Ovary (tissue), 9 donors: ENCODE measurements around the gene PPP6R1. TPM values are rescaled to one million over a fixed set of nuclear protein-coding genes. Genes with fewer than 3 reads are reported as not detected.

Source experiments
- DNase-seq, 5 donors: peaks; one replicate each; pipeline ENCODE4 v3.0.0-alpha.2; 2019 to 2020
- H3K27ac ChIP-seq, 2 donors: fragments of 200-600 bp; one replicate each; pipeline versions ENCODE4 v1.5.1 to v1.8.0; 2019 to 2022
- H3K27me3 ChIP-seq: fragments of 200-600 bp; one replicate; pipeline ENCODE4 v1.8.0; 2022
- H3K36me3 ChIP-seq: fragments of 200-600 bp; sonication (generic); one replicate; pipeline ENCODE4 v1.5.1; 2019
- H3K4me1 ChIP-seq: one replicate; pipeline ENCODE4 v1.8.1; 2013; ENCODE audit warnings: mild to moderate bottlenecking, moderate library complexity; ENCODE audit not compliant: insufficient read depth
- H3K4me3 ChIP-seq: fragments of 200-600 bp; sonication (generic); one replicate; pipeline ENCODE4 v1.5.1; 2017
- H3K9me3 ChIP-seq, 2 donors: fragments of 200-600 bp in 1 of 2; sonication (generic) in 1 of 2; one replicate each; pipeline versions ENCODE4 v1.5.1 to v1.8.1; 2013 to 2019; ENCODE audit warnings: mild to moderate bottlenecking in 1 of 2, moderate library complexity in 1 of 2
- EP300 ChIP-seq: sonication (generic); formaldehyde crosslinking; IDR thresholded peaks from one replicate; pipeline ENCODE4 v1.6.1; 2017; ENCODE audit warnings: antibody characterized with exemption
- POLR2A ChIP-seq: fragments of 450-650 bp; IDR thresholded peaks from one replicate; pipeline ENCODE4 v1.6.1; 2017; ENCODE audit warnings: antibody characterized with exemption, mild to moderate bottlenecking, moderate library complexity
- WGBS, 3 donors: extraction: QIAGEN DNeasy Blood & Tissue Kit in 1 of 3; methylation state at CpG; one replicate each; pipeline versions ENCODE4 v1.1.5 to v1.1.7; 2013 to 2017; 5-methylcytosine and 5-hydroxymethylcytosine counted together
- intact Hi-C, 4 donors: fragments of 100-400 bp; cut with DNase I; formaldehyde crosslinking; loops; one replicate each; pipeline versions ENCODE4 v1.11.0 to v1.15.1; 2022 to 2023
- polyA plus RNA-seq, 2 donors: library from polyadenylated mRNA; stranded (reverse); fragments of 200-250 nt in 1 of 2; fragments of 350-450 nt in 1 of 2; fragmentation: Illumina TruSeq in 1 of 2; extraction: RNeasy Lipid Tissue Mini Kit (QIAGEN cat#74804) in 1 of 2; gene quantifications; one replicate each; pipeline ENCODE4 v1.2.3, GENCODE V29; 2013 to 2014
- total RNA-seq, 7 donors: library from RNA; depleted of rRNA in 2 of 7; stranded (reverse); fragments of >200 nt in 2 of 7; fragmentation: NEBNext Ultra II Directional in 3 of 7; extraction: Animal tissue kit (Norgen Biotek cat#: 25700) in 3 of 7; gene quantifications; one replicate each; pipeline versions ENCODE4 v1.1.0 to v1.2.4, GENCODE V29; 2016 to 2023
- TF ChIP-seq, protein P1 (sequence below), 3 donors: fragments of 450-650 bp in 2 of 3; fragments of 200-600 bp in 1 of 3; IDR thresholded peaks; one replicate each; pipeline versions ENCODE4 v1.5.1 to v1.8.0; 2016 to 2022; ENCODE audit warnings: antibody characterized with exemption in 3 of 3, mild to moderate bottlenecking in 1 of 3
- donor health status: DM: no; HTN: no; CAD: no; lungs with moderate emphysema.
- donor health status: DM: no; HTN: no; CAD: no.
- donor health status: Bipolar disorder and iron deficiency.
- donor health status: DM: yes; HTN: yes; CAD: no.
- donor health status: DM: no; HTN: no; CAD: no.
- donor health status: DM: yes; HTN: yes; CAD: no.

Gene PPP6R1
- total and polyA plus RNA-seq, 9 donors: 14.1 to 52.2 (median 42.9) TPM

DNA sequence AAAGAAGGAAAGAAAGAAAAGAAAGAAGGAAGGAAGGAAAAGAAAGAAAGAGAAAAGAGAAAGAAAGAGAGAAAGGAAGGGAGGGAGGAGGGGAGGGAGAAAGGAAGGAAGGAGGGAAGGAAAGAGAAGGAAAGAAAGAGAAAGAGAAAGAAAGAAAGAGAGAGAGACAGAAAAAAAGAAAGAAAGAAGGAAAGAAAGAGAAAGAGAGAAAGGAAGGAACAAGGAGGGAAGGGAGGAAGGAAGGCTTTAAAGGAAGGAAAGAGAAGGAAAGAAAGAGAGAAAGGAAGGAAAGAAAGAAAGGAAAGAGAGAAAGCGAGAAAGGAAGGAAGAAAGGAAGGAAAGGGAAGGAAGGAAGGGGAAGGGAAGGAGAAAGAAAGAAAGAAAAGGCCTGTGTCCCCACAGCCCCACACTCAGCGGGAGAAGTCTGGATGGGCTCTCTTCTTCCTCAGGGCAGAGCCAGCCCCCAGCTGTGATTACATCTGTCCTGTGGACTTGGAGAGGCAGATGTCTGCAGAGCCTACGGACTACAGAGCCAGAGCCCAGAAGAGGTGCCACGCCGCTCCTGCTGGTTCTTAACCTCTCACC, 59.1 kb downstream of the PPP6R1 start:
- TF ChIP-seq EP300 (no peak), POLR2A (no peak)
- TF ChIP-seq, protein P1, sequence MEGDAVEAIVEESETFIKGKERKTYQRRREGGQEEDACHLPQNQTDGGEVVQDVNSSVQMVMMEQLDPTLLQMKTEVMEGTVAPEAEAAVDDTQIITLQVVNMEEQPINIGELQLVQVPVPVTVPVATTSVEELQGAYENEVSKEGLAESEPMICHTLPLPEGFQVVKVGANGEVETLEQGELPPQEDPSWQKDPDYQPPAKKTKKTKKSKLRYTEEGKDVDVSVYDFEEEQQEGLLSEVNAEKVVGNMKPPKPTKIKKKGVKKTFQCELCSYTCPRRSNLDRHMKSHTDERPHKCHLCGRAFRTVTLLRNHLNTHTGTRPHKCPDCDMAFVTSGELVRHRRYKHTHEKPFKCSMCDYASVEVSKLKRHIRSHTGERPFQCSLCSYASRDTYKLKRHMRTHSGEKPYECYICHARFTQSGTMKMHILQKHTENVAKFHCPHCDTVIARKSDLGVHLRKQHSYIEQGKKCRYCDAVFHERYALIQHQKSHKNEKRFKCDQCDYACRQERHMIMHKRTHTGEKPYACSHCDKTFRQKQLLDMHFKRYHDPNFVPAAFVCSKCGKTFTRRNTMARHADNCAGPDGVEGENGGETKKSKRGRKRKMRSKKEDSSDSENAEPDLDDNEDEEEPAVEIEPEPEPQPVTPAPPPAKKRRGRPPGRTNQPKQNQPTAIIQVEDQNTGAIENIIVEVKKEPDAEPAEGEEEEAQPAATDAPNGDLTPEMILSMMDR (IDR thresholded peaks at IDR 0.05): no peak
- Histone ChIP-seq H3K27me3 (no peaks in the 10 kb centered on the region), H3K36me3 (no peaks in the 10 kb centered on the region), H3K4me3 (no peak overlapping the region), H3K27ac (no peak overlapping the region), H3K9me3 (no peaks in the 10 kb centered on the region), H3K4me1 (no peaks in the 10 kb centered on the region)
- 61 to 73% (median 62%) methylated on average over 5 of the region's 5 CpGs for WGBS, 3 donors
- intact Hi-C loops: no loop called here
- DNase-seq: no peak

DNA sequence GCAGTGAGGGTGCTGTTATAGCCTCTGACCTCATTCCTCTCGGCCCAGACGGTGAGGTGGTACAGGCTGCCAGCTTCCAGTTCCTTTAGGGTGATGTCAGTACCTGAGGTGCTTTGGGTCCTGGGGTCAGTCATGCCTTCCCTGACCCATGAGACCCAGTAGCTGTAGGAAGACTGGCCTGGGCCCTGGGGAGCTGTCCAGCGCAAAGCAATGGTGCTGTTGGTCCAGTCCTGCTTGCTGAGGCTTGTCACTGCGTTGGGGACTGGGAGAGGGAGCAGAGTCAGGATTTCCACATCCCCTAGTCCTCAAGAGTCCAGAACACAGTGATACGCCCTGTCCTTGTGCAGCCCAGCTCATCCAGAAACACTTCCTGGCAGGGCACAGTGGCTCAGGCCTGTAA, 60.2 kb downstream of the PPP6R1 start:
- Histone ChIP-seq H3K27me3 (no peaks in the 10 kb centered on the region), H3K9me3 (no peaks in the 10 kb centered on the region), H3K36me3 (no peaks in the 10 kb centered on the region), H3K27ac (no peak overlapping the region), H3K4me3 (no peak overlapping the region), H3K4me1 (no peaks in the 10 kb centered on the region)
- TF ChIP-seq, protein P1 (IDR thresholded peaks at IDR 0.05): no peak
- TF ChIP-seq POLR2A: no peak
- no peak for TF ChIP-seq EP300
- 54 to 68% (median 55%) methylated on average over 5 of the region's 5 CpGs for WGBS, 3 donors
- no peak for DNase-seq
- intact Hi-C loops: no loop called here

DNA sequence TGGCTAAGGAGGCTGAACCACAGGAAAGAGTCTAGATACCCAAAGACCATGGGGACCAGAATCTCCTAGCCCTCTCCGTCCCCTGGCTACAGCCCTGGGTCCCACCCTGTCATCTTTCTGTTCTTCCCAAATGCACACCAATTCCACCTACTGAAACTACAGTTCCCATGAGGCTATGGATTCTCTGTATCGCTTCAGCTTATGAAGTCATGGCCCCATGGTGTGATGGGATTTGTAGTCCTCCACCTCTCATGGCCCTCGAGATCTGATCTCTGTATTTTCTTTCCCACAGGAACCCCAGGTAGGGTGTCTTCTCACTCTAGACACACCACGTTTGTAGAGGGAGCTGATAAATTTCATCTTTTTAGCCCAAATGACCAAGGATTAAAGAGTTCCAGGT, 61.3 kb downstream of the PPP6R1 start:
- Histone ChIP-seq H3K4me3 (no peak overlapping the region), H3K4me1 (no peaks in the 10 kb centered on the region), H3K9me3 (no peaks in the 10 kb centered on the region), H3K36me3 (no peaks in the 10 kb centered on the region), H3K27me3 (no peaks in the 10 kb centered on the region), H3K27ac (no peak overlapping the region)
- intact Hi-C loops: no loop called here
- no peak for DNase-seq
- TF ChIP-seq, protein P1 (IDR thresholded peaks at IDR 0.05): no peak
- TF ChIP-seq EP300 (no peak), POLR2A (no peak)
- WGBS, 3 donors: 58 to 68% (median 63%) methylated on average over 4 of the region's 4 CpGs

DNA sequence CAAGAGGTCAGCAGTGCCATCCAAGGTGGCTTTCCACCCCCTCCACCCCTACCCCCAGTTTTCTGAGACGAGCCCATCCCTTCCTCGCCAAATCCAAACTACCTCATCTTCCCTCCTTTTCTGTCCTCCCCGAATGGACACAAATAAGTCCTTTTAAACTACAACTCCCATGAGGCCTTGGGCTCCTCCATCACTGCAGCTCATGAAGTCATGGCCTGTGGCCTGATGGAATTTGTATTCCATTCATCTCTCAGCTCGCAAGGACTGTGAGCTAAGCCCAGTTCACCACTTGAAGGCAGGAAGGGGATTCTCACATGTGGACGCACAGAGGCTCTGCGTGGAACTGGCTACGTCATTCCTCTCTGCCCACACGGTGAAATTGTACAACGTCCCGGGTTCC, 62.0 kb downstream of the PPP6R1 start:
- no peaks in the 10 kb centered on the region for H3K4me1 ChIP-seq
- 82 to 91% (median 88%) methylated on average over 10 of the region's 10 CpGs for WGBS, 3 donors
- H3K27ac ChIP-seq: no peak overlapping the region
- no peaks in the 10 kb centered on the region for H3K9me3 ChIP-seq
- TF ChIP-seq POLR2A: no peak
- no peak for TF ChIP-seq EP300
- TF ChIP-seq, protein P1 (IDR thresholded peaks at IDR 0.05): no peak
- H3K27me3 ChIP-seq: no peaks in the 10 kb centered on the region
- DNase-seq: no peak
- intact Hi-C loops: no loop called here
- H3K36me3 ChIP-seq: no peaks in the 10 kb centered on the region
- no peak overlapping the region for H3K4me3 ChIP-seq
